ENCODE data around the gene MADD. TPM values are rescaled to one million over a fixed set of nuclear protein-coding genes. Genes with fewer than 3 reads are reported as not detected.

The MADD gene
- total RNA-seq, 8 experiments from 2014 or later = 19.5 to 55.7 (median 41.8) TPM

- ATAC-seq (replicated peaks in 6 of 8) = peak in 3 of 8 experiments; percentile 1 to 4 (median 3)
- Histone ChIP-seq H3K4me1 (replicated peaks in 1 of 2) (peaks cover 20 to 29% of the 10 kb centered on the region in 2 donors), H3K27ac (peak overlapping the region; percentile 91), H3K4me3 (peak overlapping the region; percentile 59 to 81 (median 74))
- WGBS, 10 experiments = 0 to 40% (median 7%) methylated on average over 1 to 11 of the region's 34 CpGs; no CpG with 5 or more reads in 1 of the 10 experiments
- in situ Hi-C loops (cut with MboI; ENCODE audit: low pct_unique_long_range_greater_than_20kb in 2 of 9, low sequenced_read_pairs in 9 of 9, unreplicated experiment in 9 of 9) = no loop called here
Observed at GRCh38 chr11:47270331-47271271, 668 bp downstream of the MADD start.

DNA sequence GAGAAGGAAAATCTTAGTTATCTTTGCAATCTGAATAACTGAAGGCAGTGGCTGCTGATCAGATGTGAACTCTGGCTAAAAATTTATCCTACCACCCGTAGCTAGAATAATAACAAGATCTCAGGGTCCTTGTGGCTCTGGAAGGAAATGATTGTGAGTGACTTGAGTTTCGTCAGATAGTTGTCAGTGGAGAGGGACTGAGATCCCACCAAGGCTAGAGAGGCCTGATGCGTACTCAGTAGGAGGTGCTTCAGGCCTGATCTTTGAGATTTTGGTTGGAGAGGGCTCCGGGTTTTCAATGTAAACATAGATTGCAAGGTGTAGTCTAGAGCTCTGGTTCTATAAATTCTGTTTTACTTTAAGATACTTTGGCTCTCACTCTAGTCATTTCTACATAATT, 1.4 kb downstream of the MADD start:
- ATAC-seq (replicated peaks in 6 of 8) = no peak
- Histone ChIP-seq H3K4me1 (replicated peaks in 1 of 2) (peaks cover 20 to 29% of the 10 kb centered on the region in 2 donors), H3K4me3 (peak overlapping the region; percentile 59 to 81 (median 74)), H3K27ac (no peak overlapping the region)
- in situ Hi-C loops (cut with MboI; ENCODE audit: low pct_unique_long_range_greater_than_20kb in 2 of 9, low sequenced_read_pairs in 9 of 9, unreplicated experiment in 9 of 9) = no loop called here
- WGBS, 10 experiments = 47 to 100% (median 69%) methylated on average over 1 to 4 of the region's 4 CpGs; no CpG with 5 or more reads in 1 of the 10 experiments

DNA sequence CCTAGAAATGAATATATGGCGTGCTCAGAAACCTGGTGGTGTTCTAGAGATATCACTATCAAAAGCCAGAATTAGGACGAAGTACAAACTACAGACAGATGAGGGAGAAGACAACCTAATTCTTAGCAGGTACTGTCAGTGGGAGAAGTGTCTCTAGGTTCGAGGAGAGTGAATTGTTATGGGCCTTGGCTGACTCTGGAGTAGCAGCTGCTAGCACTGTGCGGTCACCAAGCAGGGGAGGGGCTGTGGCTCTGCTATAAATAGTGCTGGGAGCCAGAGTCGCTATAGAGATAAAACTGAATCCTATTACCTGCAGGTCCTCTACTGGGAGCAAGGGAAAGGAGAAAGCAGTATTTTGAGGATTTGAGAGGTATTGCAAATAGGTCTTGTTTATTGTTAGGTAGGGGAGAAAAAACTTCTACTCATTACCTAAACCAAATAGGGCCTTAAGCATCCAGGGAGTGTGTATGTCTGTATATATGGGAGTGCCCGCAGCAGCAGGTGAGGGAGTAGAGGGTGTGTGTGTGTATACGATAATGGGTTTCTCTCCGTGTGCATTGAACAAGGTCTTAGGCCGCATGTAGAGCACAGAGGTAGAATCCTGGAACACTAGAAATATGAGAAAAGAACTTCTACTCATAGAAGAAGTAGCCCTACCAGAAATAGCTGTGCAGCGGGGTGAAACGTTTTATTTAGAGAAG, 2.2 kb downstream of the MADD start:
- ATAC-seq (replicated peaks in 6 of 8) = peak in 1 of 8 experiments; percentile 3
- in situ Hi-C loops (cut with MboI; ENCODE audit: low pct_unique_long_range_greater_than_20kb in 2 of 9, low sequenced_read_pairs in 9 of 9, unreplicated experiment in 9 of 9) = no loop called here
- Histone ChIP-seq H3K4me1 (replicated peaks in 1 of 2) (peaks cover 20 to 29% of the 10 kb centered on the region in 2 donors), H3K4me3 (peak overlapping the region in 4 of 5 donors; percentile 10 to 81 (median 46)), H3K27ac (no peak overlapping the region)
- 55 to 100% (median 81%) methylated on average over 2 to 8 of the region's 11 CpGs for WGBS, 10 experiments

DNA sequence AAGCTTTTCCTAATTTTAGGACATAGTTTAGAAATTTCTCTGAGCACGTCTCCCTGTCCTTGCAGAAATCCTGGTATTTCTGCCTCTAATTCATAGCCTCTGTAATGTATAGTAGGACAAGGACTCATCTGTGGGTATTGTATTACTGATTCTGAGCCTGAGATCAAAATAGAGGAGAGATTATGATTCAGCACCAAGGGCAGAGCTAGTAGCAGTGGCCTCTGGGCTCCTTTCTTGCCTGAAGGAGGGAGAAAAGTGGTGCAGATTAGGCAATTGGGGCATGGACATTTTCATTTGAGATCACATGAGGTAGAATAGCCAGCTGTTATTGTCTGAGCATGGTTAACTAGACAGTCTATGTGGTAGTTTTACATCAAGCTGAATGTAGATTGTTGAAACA, 2.8 kb downstream of the MADD start:
- in situ Hi-C loops (cut with MboI; ENCODE audit: low pct_unique_long_range_greater_than_20kb in 2 of 9, low sequenced_read_pairs in 9 of 9, unreplicated experiment in 9 of 9) = no loop called here
- ATAC-seq (replicated peaks in 6 of 8) = no peak
- 0% methylated on average over 1 of the region's 1 CpG; no CpG with 5 or more reads in 7 of the 10 experiments for WGBS, 10 experiments
- Histone ChIP-seq H3K27ac (no peak overlapping the region), H3K4me3 (no peak overlapping the region), H3K4me1 (replicated peaks in 1 of 2) (peaks cover 20 to 29% of the 10 kb centered on the region in 2 donors)

- ATAC-seq (replicated peaks in 6 of 8) = no peak
- WGBS, 10 experiments = 83 to 100% (median 97%) methylated on average over 3 to 15 of the region's 28 CpGs; no CpG with 5 or more reads in 2 of the 10 experiments
- Histone ChIP-seq H3K27ac (no peak overlapping the region), H3K4me3 (no peak overlapping the region), H3K4me1 (replicated peaks in 1 of 2) (peaks cover 7 to 22% of the 10 kb centered on the region in 2 donors)
- in situ Hi-C loops (cut with MboI; ENCODE audit: low pct_unique_long_range_greater_than_20kb in 2 of 9, low sequenced_read_pairs in 9 of 9, unreplicated experiment in 9 of 9) = no loop called here
Observed at GRCh38 chr11:47274495-47275235, 4.7 kb downstream of the MADD start.

- Histone ChIP-seq H3K4me3 (no peak overlapping the region), H3K27ac (no peak overlapping the region), H3K4me1 (replicated peaks in 1 of 2) (peaks cover 4 to 12% of the 10 kb centered on the region in 2 donors)
- WGBS, 10 experiments = 40 to 98% (median 97%) methylated on average over 1 to 4 of the region's 4 CpGs; no CpG with 5 or more reads in 2 of the 10 experiments
- in situ Hi-C loops (cut with MboI; ENCODE audit: low pct_unique_long_range_greater_than_20kb in 2 of 9, low sequenced_read_pairs in 9 of 9, unreplicated experiment in 9 of 9) = no loop called here
- no peak for ATAC-seq (replicated peaks in 6 of 8)
Observed at GRCh38 chr11:47276923-47277322, 7.0 kb downstream of the MADD start.

- WGBS, 10 experiments = 56 to 100% (median 91%) methylated on average over 1 to 3 of the region's 3 CpGs; no CpG with 5 or more reads in 2 of the 10 experiments
- H3K27ac ChIP-seq = no peak overlapping the region
- in situ Hi-C loops (cut with MboI; ENCODE audit: low pct_unique_long_range_greater_than_20kb in 2 of 9, low sequenced_read_pairs in 9 of 9, unreplicated experiment in 9 of 9) = no loop called here
- H3K4me1 ChIP-seq (replicated peaks in 1 of 2) = peaks cover 0 to 3% of the 10 kb centered on the region in 2 donors
- H3K4me3 ChIP-seq = no peak overlapping the region
- peak in 1 of 8 experiments; percentile 48 for ATAC-seq (replicated peaks in 6 of 8)
Observed at GRCh38 chr11:47278058-47278457, 8.1 kb downstream of the MADD start.

GRCh38 chr11:47278769-47279168, 8.8 kb downstream of the MADD start:
- in situ Hi-C loops (cut with MboI; ENCODE audit: low pct_unique_long_range_greater_than_20kb in 2 of 9, low sequenced_read_pairs in 9 of 9, unreplicated experiment in 9 of 9) = no loop called here
- Histone ChIP-seq H3K4me1 (replicated peaks in 1 of 2) (peaks cover 0 to 3% of the 10 kb centered on the region in 2 donors), H3K27ac (no peak overlapping the region), H3K4me3 (no peak overlapping the region)
- no peak for ATAC-seq (replicated peaks in 6 of 8)
- WGBS, 10 experiments = 89 to 100% (median 98%) methylated on average over 1 to 4 of the region's 4 CpGs; no CpG with 5 or more reads in 2 of the 10 experiments

- in situ Hi-C loops (cut with MboI; ENCODE audit: low pct_unique_long_range_greater_than_20kb in 2 of 9, low sequenced_read_pairs in 9 of 9, unreplicated experiment in 9 of 9) = no loop called here
Observed at GRCh38 chr11:47280099-47280498, 10.2 kb downstream of the MADD start.

GRCh38 chr11:47280860-47281259, 10.9 kb downstream of the MADD start:
- ATAC-seq (replicated peaks in 6 of 8) = no peak
- in situ Hi-C loops (cut with MboI; ENCODE audit: low pct_unique_long_range_greater_than_20kb in 2 of 9, low sequenced_read_pairs in 9 of 9, unreplicated experiment in 9 of 9) = no loop called here
- Histone ChIP-seq H3K27ac (no peak overlapping the region), H3K4me3 (no peak overlapping the region), H3K4me1 (replicated peaks in 1 of 2) (peaks cover 0 to 3% of the 10 kb centered on the region in 2 donors)
- 40 to 100% (median 52%) methylated on average over 1 to 5 of the region's 5 CpGs; no CpG with 5 or more reads in 4 of the 10 experiments for WGBS, 10 experiments

More at GRCh38 chr11:47280099-47280498, 10.2 kb downstream of the MADD start:
- no peak overlapping the region for H3K27ac ChIP-seq
- H3K4me3 ChIP-seq = no peak overlapping the region
- peaks cover 0 to 3% of the 10 kb centered on the region in 2 donors for H3K4me1 ChIP-seq (replicated peaks in 1 of 2)
- no peak for ATAC-seq (replicated peaks in 6 of 8)

DNA sequence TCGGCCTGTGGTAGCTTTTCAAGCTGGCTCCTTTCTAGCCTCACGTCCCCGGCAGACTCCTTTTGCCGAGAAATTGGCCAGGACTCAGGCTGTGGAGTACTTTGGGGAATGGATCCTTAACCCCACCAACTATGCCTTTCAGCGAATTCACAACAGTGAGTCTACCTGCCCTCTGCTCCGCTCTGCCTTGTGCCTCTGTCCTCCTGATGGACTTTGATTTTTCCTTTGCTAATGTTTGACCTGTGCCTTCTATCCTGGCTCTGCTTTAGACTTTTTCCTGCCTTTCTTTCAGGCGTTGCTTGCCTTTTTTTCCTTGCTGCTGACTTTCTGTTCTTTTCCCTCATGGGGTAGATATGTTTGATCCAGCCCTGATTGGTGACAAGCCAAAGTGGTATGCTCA, 12.5 kb downstream of the MADD start:
- Histone ChIP-seq H3K4me3 (no peak overlapping the region), H3K4me1 (replicated peaks in 1 of 2) (peaks cover 0 to 3% of the 10 kb centered on the region in 2 donors), H3K27ac (no peak overlapping the region)
- in situ Hi-C loops (cut with MboI; ENCODE audit: low pct_unique_long_range_greater_than_20kb in 2 of 9, low sequenced_read_pairs in 9 of 9, unreplicated experiment in 9 of 9) = no loop called here
- no peak for ATAC-seq (replicated peaks in 6 of 8)
- WGBS, 10 experiments = 70 to 100% (median 100%) methylated on average over 1 to 6 of the region's 7 CpGs; no CpG with 5 or more reads in 1 of the 10 experiments

DNA sequence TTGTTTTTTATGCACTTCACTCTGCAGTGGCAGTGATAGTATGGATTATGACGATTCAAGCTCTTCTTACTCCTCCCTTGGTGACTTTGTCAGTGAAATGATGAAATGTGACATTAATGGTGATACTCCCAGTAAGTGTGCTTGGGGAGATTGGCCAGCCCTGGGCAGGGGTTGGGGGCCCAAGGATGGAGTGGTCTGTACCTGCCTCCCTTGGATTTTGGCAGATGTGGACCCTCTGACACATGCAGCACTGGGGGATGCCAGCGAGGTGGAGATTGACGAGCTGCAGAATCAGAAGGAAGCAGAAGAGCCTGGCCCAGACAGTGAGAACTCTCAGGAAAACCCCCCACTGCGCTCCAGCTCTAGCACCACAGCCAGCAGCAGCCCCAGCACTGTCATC, 14.2 kb downstream of the MADD start:
- no peak overlapping the region for H3K27ac ChIP-seq
- no peak for ATAC-seq (replicated peaks in 6 of 8)
- in situ Hi-C loops (cut with MboI; ENCODE audit: low pct_unique_long_range_greater_than_20kb in 2 of 9, low sequenced_read_pairs in 9 of 9, unreplicated experiment in 9 of 9) = no loop called here
- no peaks in the 10 kb centered on the region for H3K4me1 ChIP-seq (replicated peaks in 1 of 2)
- WGBS, 10 experiments = 71 to 100% (median 90%) methylated on average over 1 to 2 of the region's 4 CpGs; no CpG with 5 or more reads in 6 of the 10 experiments
- H3K4me3 ChIP-seq = no peak overlapping the region
